CD4-positive, alpha-beta memory T cell (primary cell): Measurements from ENCODE around the gene CXCL5. TPM values are rescaled to one million over a fixed set of nuclear protein-coding genes. Genes with fewer than 3 reads are reported as not detected.

ENCODE experiments used
- CTCF ChIA-PET: fragments of 350-600 bp; sonication (Branson Sonifier 250); formaldehyde crosslinking; loops from one replicate; lab custom pipeline; 2021; ENCODE audit warnings: inconsistent platforms; ENCODE audit not compliant: partially characterized antibody; lab: Charles Lee
- POLR2A ChIA-PET: fragments of 350-600 bp; sonication (Branson Sonifier 250); formaldehyde crosslinking; loops from one replicate; lab custom pipeline; 2021; ENCODE audit not compliant: partially characterized antibody; lab: Charles Lee
- DNase-seq, 5 donors: peaks; one replicate each; pipeline versions ENCODE4 v3.0.0 to v3.0.0-alpha.2; 2020 to 2022; ENCODE audit warnings: mixed read lengths in 1 of 5
- H3K27ac ChIP-seq: one replicate; pipeline ENCODE4 v1.7.0; 2013; ENCODE audit warnings: low read depth, low read length
- H3K27me3 ChIP-seq: 2 replicates; pipeline ENCODE4 v1.7.0; 2013; ENCODE audit warnings: mild to moderate bottlenecking, low read length, moderate library complexity; ENCODE audit not compliant: insufficient read depth
- H3K36me3 ChIP-seq: 2 replicates; pipeline ENCODE4 v1.7.0; 2013; ENCODE audit warnings: mild to moderate bottlenecking, low read length, moderate library complexity; ENCODE audit not compliant: insufficient read depth
- H3K4me1 ChIP-seq: 2 replicates; pipeline ENCODE4 v1.7.0; 2013; ENCODE audit warnings: mild to moderate bottlenecking, low read length, moderate library complexity; ENCODE audit not compliant: insufficient read depth
- H3K4me3 ChIP-seq, 2 donors: one replicate each; pipeline ENCODE4 v1.7.0; 2013; ENCODE audit warnings: low read length in 2 of 2, mild to moderate bottlenecking in 1 of 2
- H3K9me3 ChIP-seq, 2 donors: one replicate each; pipeline ENCODE4 v1.7.0; 2013; ENCODE audit warnings: low read length in 2 of 2, control low read depth in 1 of 2; ENCODE audit not compliant: control insufficient read depth in 1 of 2
- H3K27ac Mint-ChIP-seq, 7 donors: one replicate each; pipeline ENCODE4 v1.8.0; 2020 to 2021; ENCODE audit warnings: mixed read lengths in 7 of 7, mild to moderate bottlenecking in 6 of 7, inconsistent platforms in 3 of 7, moderate library complexity in 3 of 7
- H3K27me3 Mint-ChIP-seq, 2 donors: one replicate each; pipeline ENCODE4 v1.8.0; 2020 to 2021; ENCODE audit warnings: mixed read lengths in 2 of 2
- H3K36me3 Mint-ChIP-seq, 2 donors: one replicate each; pipeline ENCODE4 v1.8.0; 2020 to 2021; ENCODE audit warnings: mixed read lengths in 2 of 2, inconsistent platforms in 1 of 2, mild to moderate bottlenecking in 1 of 2
- H3K4me1 Mint-ChIP-seq, 4 donors: one replicate each; pipeline ENCODE4 v1.8.0; 2020 to 2021; ENCODE audit warnings: mixed read lengths in 4 of 4, mild to moderate bottlenecking in 1 of 4
- H3K4me3 Mint-ChIP-seq, 8 donors: one replicate each; pipeline ENCODE4 v1.8.0; 2020 to 2021; ENCODE audit warnings: mixed read lengths in 8 of 8, mild to moderate bottlenecking in 7 of 8, moderate library complexity in 6 of 8, inconsistent platforms in 3 of 8
- H3K9me3 Mint-ChIP-seq, 8 donors: one replicate each; pipeline ENCODE4 v1.8.0; 2020 to 2021; ENCODE audit warnings: mixed read lengths in 8 of 8, mild to moderate bottlenecking in 5 of 8, inconsistent platforms in 3 of 8, moderate library complexity in 1 of 8
- intact Hi-C: fragments of 100-400 bp; cut with micrococcal nuclease; formaldehyde crosslinking; loops from one replicate; pipeline ENCODE4 v1.15.1; 2023
- polyA plus RNA-seq, 2 donors: library from polyadenylated mRNA; unstranded; fragments of 300-500 nt; fragmentation: Illumina TruSeq; gene quantifications; one replicate each; pipeline ENCODE4 v1.2.3, GENCODE V29; 2021
- total RNA-seq, 2 experiments: library from RNA; stranded (reverse); gene quantifications; one replicate each; pipeline ENCODE4 v1.2.3, GENCODE V29; 2021

Gene CXCL5
- total and polyA plus RNA-seq, 4 experiments from 2014 or later = not detected

DNA sequence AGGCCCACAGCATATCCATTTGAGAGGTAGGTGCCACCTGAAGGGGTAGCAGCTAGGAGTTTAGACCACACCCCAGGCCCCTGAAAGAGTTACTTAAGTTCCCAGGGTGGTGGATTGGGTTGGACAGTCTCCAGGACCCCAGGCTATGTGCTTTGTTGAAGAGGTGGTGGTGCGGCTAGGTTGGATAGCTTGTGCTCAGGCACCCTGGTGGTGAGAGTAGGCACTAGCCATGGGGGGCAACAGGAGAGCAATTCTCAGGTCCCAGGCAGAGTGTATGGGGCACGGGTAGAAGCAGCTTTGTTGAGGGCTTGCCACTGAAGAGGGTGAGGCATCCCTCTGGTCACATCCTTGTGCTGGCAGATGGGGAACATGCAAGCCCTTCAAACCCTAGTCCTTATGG lies 22.3 kb downstream of the CXCL5 start:
- no peaks in the 10 kb centered on the region for H3K27me3 ChIP-seq
- no peak overlapping the region for H3K27ac ChIP-seq
- H3K9me3 Mint-ChIP-seq = peaks cover 2 to 28% (median 19%) of the 10 kb centered on the region in 8 donors
- no peak overlapping the region for H3K4me3 ChIP-seq
- intact Hi-C loops = no loop called here
- no peak overlapping the region for H3K4me3 Mint-ChIP-seq
- no peaks in the 10 kb centered on the region for H3K4me1 Mint-ChIP-seq
- POLR2A ChIA-PET = no interaction called here
- no peaks in the 10 kb centered on the region for H3K36me3 ChIP-seq
- no peak overlapping the region for H3K27ac Mint-ChIP-seq
- H3K36me3 Mint-ChIP-seq = no peaks in the 10 kb centered on the region
- peaks cover 0 to 3% of the 10 kb centered on the region in 2 donors for H3K27me3 Mint-ChIP-seq
- no peak for DNase-seq
- H3K4me1 ChIP-seq = no peaks in the 10 kb centered on the region
- CTCF ChIA-PET = no interaction called here
- H3K9me3 ChIP-seq = no peaks in the 10 kb centered on the region

GRCh38 chr4:73974352-73974751 lies 24.1 kb downstream of the CXCL5 start:
- H3K4me3 Mint-ChIP-seq = no peak overlapping the region
- no peaks in the 10 kb centered on the region for H3K27me3 Mint-ChIP-seq
- H3K27ac ChIP-seq = no peak overlapping the region
- no peaks in the 10 kb centered on the region for H3K4me1 ChIP-seq
- ChIA-PET POLR2A (no interaction called here), CTCF (no interaction called here)
- no peaks in the 10 kb centered on the region for H3K36me3 Mint-ChIP-seq
- DNase-seq = no peak
- H3K9me3 ChIP-seq = no peaks in the 10 kb centered on the region
- no peaks in the 10 kb centered on the region for H3K27me3 ChIP-seq
- H3K36me3 ChIP-seq = no peaks in the 10 kb centered on the region
- H3K27ac Mint-ChIP-seq = no peak overlapping the region
- H3K4me3 ChIP-seq = no peak overlapping the region
- H3K9me3 Mint-ChIP-seq = peaks cover 6 to 44% (median 22%) of the 10 kb centered on the region in 8 donors
- H3K4me1 Mint-ChIP-seq = no peaks in the 10 kb centered on the region
- intact Hi-C loops = no loop called here

DNA sequence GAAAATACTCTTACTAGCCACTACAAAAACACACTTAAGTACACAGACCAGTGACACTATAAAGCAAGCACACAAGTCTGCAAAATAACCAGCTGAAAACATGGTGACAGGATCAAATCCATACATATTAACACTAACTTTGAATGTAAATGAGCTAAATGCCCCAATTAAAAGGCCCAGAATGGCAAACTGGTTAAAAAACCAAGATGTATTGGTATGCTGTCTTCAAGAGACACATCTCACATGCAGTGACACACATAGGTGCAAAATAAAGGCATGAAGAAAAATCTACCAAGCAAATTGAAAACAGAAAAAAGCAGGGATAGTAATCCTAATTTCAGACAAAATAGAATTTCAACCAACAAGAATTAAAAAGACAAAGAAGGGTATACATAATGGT lies 27.5 kb downstream of the CXCL5 start:
- H3K27ac ChIP-seq = no peak overlapping the region
- Mint-ChIP-seq H3K4me1 (no peaks in the 10 kb centered on the region), H3K4me3 (no peak overlapping the region), H3K27me3 (peaks cover 0 to 1% of the 10 kb centered on the region in 2 donors), H3K36me3 (no peaks in the 10 kb centered on the region), H3K27ac (no peak overlapping the region), H3K9me3 (peaks cover 7 to 41% (median 20%) of the 10 kb centered on the region in 8 donors)
- DNase-seq = no peak
- CTCF ChIA-PET = no interaction called here
- intact Hi-C loops = no loop called here
- H3K9me3 ChIP-seq = no peaks in the 10 kb centered on the region
- POLR2A ChIA-PET = no interaction called here
- no peak overlapping the region for H3K4me3 ChIP-seq
- H3K27me3 ChIP-seq = no peaks in the 10 kb centered on the region
- no peaks in the 10 kb centered on the region for H3K4me1 ChIP-seq
- no peaks in the 10 kb centered on the region for H3K36me3 ChIP-seq

DNA sequence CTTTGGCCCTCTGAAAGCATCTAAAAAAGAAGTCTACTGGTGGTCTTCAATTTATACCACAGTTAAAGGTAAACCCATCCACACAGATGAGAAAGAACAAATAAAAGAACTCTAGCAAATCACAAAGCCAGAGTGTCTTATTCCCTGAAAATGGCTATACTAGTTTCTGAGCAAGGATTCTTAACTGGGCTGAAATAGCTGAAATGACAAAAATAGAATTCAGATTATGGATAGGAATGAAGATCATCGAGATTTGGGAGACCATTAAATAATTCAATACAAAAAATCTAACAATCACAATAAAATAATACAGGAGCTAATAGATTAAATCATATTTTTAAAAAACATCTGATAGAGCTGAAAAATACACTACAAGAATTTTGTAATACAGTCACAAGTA lies 28.5 kb downstream of the CXCL5 start:
- Histone ChIP-seq H3K27me3 (no peaks in the 10 kb centered on the region), H3K36me3 (no peaks in the 10 kb centered on the region), H3K9me3 (no peaks in the 10 kb centered on the region), H3K27ac (no peak overlapping the region), H3K4me1 (no peaks in the 10 kb centered on the region), H3K4me3 (no peak overlapping the region)
- DNase-seq = no peak
- no peak overlapping the region for H3K4me3 Mint-ChIP-seq
- peaks cover 5 to 40% (median 15%) of the 10 kb centered on the region in 8 donors for H3K9me3 Mint-ChIP-seq
- intact Hi-C loops = no loop called here
- ChIA-PET CTCF (no interaction called here), POLR2A (no interaction called here)
- H3K27me3 Mint-ChIP-seq = peaks cover 0 to 1% of the 10 kb centered on the region in 2 donors
- no peaks in the 10 kb centered on the region for H3K4me1 Mint-ChIP-seq
- H3K27ac Mint-ChIP-seq = no peak overlapping the region
- no peaks in the 10 kb centered on the region for H3K36me3 Mint-ChIP-seq

- CTCF ChIA-PET = no interaction called here
- Mint-ChIP-seq H3K36me3 (no peaks in the 10 kb centered on the region), H3K27me3 (peaks cover 0 to 1% of the 10 kb centered on the region in 2 donors), H3K9me3 (peaks cover 5 to 39% (median 13%) of the 10 kb centered on the region in 8 donors), H3K27ac (no peak overlapping the region), H3K4me3 (no peak overlapping the region), H3K4me1 (no peaks in the 10 kb centered on the region)
- H3K4me1 ChIP-seq = no peaks in the 10 kb centered on the region
- POLR2A ChIA-PET = no interaction called here
- H3K27me3 ChIP-seq = no peaks in the 10 kb centered on the region
- no peaks in the 10 kb centered on the region for H3K36me3 ChIP-seq
- intact Hi-C loops = no loop called here
- H3K27ac ChIP-seq = no peak overlapping the region
- no peak overlapping the region for H3K4me3 ChIP-seq
- H3K9me3 ChIP-seq = no peaks in the 10 kb centered on the region
- no peak for DNase-seq
Measured at GRCh38 chr4:73967866-73968265, 30.6 kb downstream of the CXCL5 start.

- no peak overlapping the region for H3K4me3 Mint-ChIP-seq
- POLR2A ChIA-PET = no interaction called here
- no peak for DNase-seq
- Histone ChIP-seq H3K9me3 (peaks cover 0 to 6% of the 10 kb centered on the region in 2 donors), H3K27me3 (no peaks in the 10 kb centered on the region), H3K4me1 (no peaks in the 10 kb centered on the region), H3K36me3 (no peaks in the 10 kb centered on the region), H3K27ac (no peak overlapping the region), H3K4me3 (no peak overlapping the region)
- intact Hi-C loops = no loop called here
- no peak overlapping the region for H3K27ac Mint-ChIP-seq
- peaks cover 2 to 41% (median 18%) of the 10 kb centered on the region in 8 donors for H3K9me3 Mint-ChIP-seq
- H3K36me3 Mint-ChIP-seq = no peaks in the 10 kb centered on the region
- H3K27me3 Mint-ChIP-seq = peaks cover 0 to 1% of the 10 kb centered on the region in 2 donors
- CTCF ChIA-PET = no interaction called here
- H3K4me1 Mint-ChIP-seq = no peaks in the 10 kb centered on the region
Measured at GRCh38 chr4:73964862-73965611, 33.4 kb downstream of the CXCL5 start.

- H3K27me3 ChIP-seq = no peaks in the 10 kb centered on the region
- no peaks in the 10 kb centered on the region for H3K36me3 Mint-ChIP-seq
Measured at GRCh38 chr4:73962724-73963123, 35.8 kb downstream of the CXCL5 start.

More at GRCh38 chr4:73962724-73963123, 35.8 kb downstream of the CXCL5 start:
- peaks cover 0 to 1% of the 10 kb centered on the region in 2 donors for H3K27me3 Mint-ChIP-seq
- peaks cover 4 to 44% (median 27%) of the 10 kb centered on the region in 8 donors for H3K9me3 Mint-ChIP-seq
- H3K27ac ChIP-seq = no peak overlapping the region
- no peaks in the 10 kb centered on the region for H3K4me1 Mint-ChIP-seq
- no peak overlapping the region for H3K4me3 Mint-ChIP-seq
- H3K27ac Mint-ChIP-seq = no peak overlapping the region
- intact Hi-C loops = no loop called here
- CTCF ChIA-PET = no interaction called here
- H3K4me1 ChIP-seq = no peaks in the 10 kb centered on the region
- H3K9me3 ChIP-seq = peaks cover 0 to 6% of the 10 kb centered on the region in 2 donors
- H3K36me3 ChIP-seq = no peaks in the 10 kb centered on the region
- H3K4me3 ChIP-seq = no peak overlapping the region
- POLR2A ChIA-PET = no interaction called here
- DNase-seq = no peak
